Activated CD4-positive, alpha-beta T cell treated with anti-CD3 and anti-CD28 coated beads, Interleukin-2, amount 10 ng/mL, durations not matched to agents 7 days and 5 days (primary cell): ENCODE results near the gene AP1G1. TPM values are rescaled to one million over a fixed set of nuclear protein-coding genes. Genes with fewer than 3 reads are reported as not detected.

Source experiments
- CTCF ChIA-PET: fragments of 350-600 bp; sonication (Branson Sonifier 250); formaldehyde crosslinking; loops from one replicate; lab custom pipeline; 2021; ENCODE audit warnings: antibody characterized with exemption; lab: Charles Lee
- POLR2A ChIA-PET: fragments of 350-600 bp; sonication (Branson Sonifier 250); formaldehyde crosslinking; loops from one replicate; lab custom pipeline; 2021; ENCODE audit warnings: antibody characterized with exemption; lab: Charles Lee
- DNase-seq: peaks from one replicate; pipeline ENCODE4 v3.0.0-alpha.2; 2020
- H3K27ac Mint-ChIP-seq: one replicate; pipeline ENCODE4 v1.8.0; 2021; ENCODE audit warnings: mild to moderate bottlenecking, moderate library complexity, mixed read lengths
- H3K27me3 Mint-ChIP-seq: one replicate; pipeline ENCODE4 v1.8.0; 2021; ENCODE audit warnings: mixed read lengths
- H3K36me3 Mint-ChIP-seq: one replicate; pipeline ENCODE4 v1.8.0; 2021; ENCODE audit warnings: low read depth, mixed read lengths
- H3K4me1 Mint-ChIP-seq: one replicate; pipeline ENCODE4 v1.8.0; 2021; ENCODE audit warnings: mixed read lengths
- H3K4me3 Mint-ChIP-seq: one replicate; pipeline ENCODE4 v1.8.0; 2021; ENCODE audit warnings: mild to moderate bottlenecking, moderate library complexity, mixed read lengths
- H3K9me3 Mint-ChIP-seq: one replicate; pipeline ENCODE4 v1.8.0; 2021; ENCODE audit warnings: mixed read lengths
- total RNA-seq, 2 experiments: library from RNA; stranded (reverse); gene quantifications; one replicate each; pipeline ENCODE4 v1.2.3, GENCODE V29; 2021

The AP1G1 gene
- total RNA-seq, 2 experiments from 2014 or later: 76.4 to 83.4 TPM

DNA sequence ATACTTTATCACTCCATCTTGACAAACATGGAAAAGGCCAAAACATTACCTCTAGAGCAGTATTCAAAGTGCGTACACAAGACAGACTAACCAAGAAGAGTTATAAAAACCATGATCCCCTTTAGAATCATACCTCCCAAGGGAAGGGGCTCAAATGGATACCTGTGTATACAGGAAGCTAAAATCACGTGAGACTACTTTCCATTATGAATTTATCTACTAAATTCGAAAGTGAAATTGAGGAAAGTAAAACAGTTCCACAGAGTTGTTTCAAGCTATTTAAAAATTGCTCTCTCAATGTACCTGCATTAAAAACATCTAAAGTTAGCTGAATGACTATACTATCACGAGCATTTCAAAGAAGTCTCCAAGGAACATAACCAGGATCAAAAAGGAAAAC is 32.7 kb downstream of the AP1G1 start:
- peaks cover 29% of the 10 kb centered on the region for H3K4me1 Mint-ChIP-seq
- peaks cover 35% of the 10 kb centered on the region for H3K36me3 Mint-ChIP-seq
- H3K27ac Mint-ChIP-seq: peak overlapping the region; percentile 57
- H3K4me3 Mint-ChIP-seq: no peak overlapping the region
- no peaks in the 10 kb centered on the region for H3K9me3 Mint-ChIP-seq
- no peaks in the 10 kb centered on the region for H3K27me3 Mint-ChIP-seq
- DNase-seq: no peak
- ChIA-PET POLR2A (no interaction called here), CTCF (interaction anchor here (1.0 kb wide), 1 partner anchor 12 kb away, joined by 3 read pairs; no protein-coding TSS in a partner anchor)

DNA sequence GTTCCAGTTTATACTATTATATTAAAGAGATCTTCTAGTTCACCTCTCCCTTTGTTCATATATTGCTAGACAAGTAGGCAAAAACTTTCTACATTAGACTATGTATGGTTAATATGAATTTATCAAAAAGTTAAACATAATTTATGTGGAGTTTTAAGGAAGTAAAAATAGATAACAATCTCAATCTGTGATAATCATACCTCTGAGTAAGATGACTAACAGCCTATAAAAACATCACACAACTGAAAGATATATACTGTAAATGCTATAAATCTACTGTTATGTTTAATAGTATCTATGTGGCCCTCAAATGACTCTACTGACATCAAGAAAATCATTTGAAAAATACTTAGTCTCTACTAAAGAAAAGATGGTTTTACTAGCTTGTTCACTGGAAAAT is 37.1 kb downstream of the AP1G1 start:
- CTCF ChIA-PET: no interaction called here
- no peaks in the 10 kb centered on the region for H3K27me3 Mint-ChIP-seq
- no peak for DNase-seq
- H3K27ac Mint-ChIP-seq: no peak overlapping the region
- H3K4me1 Mint-ChIP-seq: peaks cover 25% of the 10 kb centered on the region
- peaks cover 48% of the 10 kb centered on the region for H3K36me3 Mint-ChIP-seq
- no peak overlapping the region for H3K4me3 Mint-ChIP-seq
- POLR2A ChIA-PET: no interaction called here
- no peaks in the 10 kb centered on the region for H3K9me3 Mint-ChIP-seq

DNA sequence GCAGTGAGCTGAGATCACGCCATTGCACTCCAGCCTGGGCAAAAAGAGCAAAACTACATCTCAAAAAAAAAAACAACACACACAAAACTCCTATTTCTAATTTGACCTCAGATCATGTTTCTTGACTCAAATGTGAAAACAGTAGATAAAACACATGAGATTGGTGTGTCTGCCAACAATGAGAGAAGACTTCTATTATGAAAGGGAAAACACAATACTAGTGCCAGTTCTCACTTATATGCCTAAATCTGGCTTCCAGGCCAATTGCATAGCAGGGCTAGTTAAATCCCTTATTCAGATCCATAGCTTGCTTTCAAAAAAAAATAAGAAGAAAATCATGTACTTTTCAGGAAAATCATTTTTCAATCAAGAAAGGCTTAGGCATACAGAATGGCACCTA is 39.4 kb downstream of the AP1G1 start:
- H3K27ac Mint-ChIP-seq: no peak overlapping the region
- H3K4me1 Mint-ChIP-seq: peaks cover 14% of the 10 kb centered on the region
- H3K9me3 Mint-ChIP-seq: no peaks in the 10 kb centered on the region
- peaks cover 45% of the 10 kb centered on the region for H3K36me3 Mint-ChIP-seq
- no peak overlapping the region for H3K4me3 Mint-ChIP-seq
- no peaks in the 10 kb centered on the region for H3K27me3 Mint-ChIP-seq
- ChIA-PET POLR2A (no interaction called here), CTCF (interaction anchor here (1.1 kb wide), 1 partner anchor 42 kb away, joined by 3 read pairs; no protein-coding TSS in a partner anchor)
- no peak for DNase-seq

DNA sequence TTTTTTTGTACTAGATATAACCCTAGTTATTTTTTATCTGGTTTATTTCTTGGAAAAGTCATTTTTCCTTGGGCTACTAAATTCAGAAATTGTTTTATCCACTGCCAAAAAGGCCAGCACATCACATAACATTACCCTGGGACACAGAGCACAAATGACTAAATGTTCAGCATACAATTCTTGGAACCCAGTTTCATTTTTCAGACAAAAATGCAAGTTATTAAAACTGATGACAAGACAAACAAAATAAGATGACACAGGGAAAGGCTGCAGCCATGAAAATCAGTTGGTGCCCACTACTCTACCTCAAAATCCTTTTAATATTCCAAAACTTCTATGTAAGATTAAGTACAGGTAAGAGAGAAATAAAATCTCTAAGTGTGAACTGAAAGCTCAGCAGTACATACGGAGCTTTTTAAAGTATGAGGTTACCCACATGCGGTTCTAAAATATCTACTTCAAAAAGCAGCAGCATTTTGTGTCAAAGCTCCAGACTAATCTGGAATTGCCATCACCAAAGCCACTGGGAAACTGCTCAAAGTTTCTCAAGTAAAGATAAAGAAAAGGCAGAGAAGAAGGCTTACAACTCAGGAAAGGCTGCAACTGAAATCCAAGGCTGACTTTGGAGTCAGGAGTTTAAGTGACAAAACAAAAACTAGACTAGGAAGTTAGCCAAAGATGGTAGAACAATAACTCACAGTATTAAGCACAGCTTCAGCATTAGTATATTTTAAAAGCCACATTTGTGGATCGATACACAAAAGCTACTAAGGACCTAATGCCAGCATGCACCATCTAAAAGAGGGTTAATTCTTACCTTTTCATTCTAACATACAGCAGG is 41.4 kb downstream of the AP1G1 start:
- Mint-ChIP-seq H3K9me3 (no peaks in the 10 kb centered on the region), H3K4me1 (peaks cover 14% of the 10 kb centered on the region), H3K27ac (no peak overlapping the region), H3K36me3 (peaks cover 49% of the 10 kb centered on the region), H3K27me3 (no peaks in the 10 kb centered on the region), H3K4me3 (no peak overlapping the region)
- POLR2A ChIA-PET: no interaction called here
- CTCF ChIA-PET: interaction anchor here (0.8 to 1.3 kb wide), 2 partner anchors 23 to 75 kb away, joined by 3 to 5 read pairs; no protein-coding TSS in a partner anchor
- no peak for DNase-seq

DNA sequence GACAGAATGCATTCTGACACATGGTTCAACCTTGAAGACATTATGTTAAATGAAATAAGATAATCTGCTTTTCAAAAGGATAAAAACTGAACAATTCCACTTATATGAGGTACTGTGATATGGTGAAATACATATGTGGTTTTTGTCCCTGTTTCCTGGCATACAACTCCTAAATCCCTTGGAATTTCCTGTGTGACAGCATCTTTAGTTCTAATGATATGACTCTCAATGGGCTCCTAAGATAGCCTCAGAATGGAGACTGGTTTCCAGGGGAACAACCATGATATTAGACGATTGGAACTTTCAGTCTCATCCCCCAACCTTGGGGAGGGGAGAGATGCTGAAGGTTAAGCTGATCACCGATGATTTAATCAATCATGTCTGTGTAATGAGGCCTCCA is 46.4 kb downstream of the AP1G1 start:
- POLR2A ChIA-PET: no interaction called here
- H3K36me3 Mint-ChIP-seq: peaks cover 33% of the 10 kb centered on the region
- no peak overlapping the region for H3K4me3 Mint-ChIP-seq
- H3K4me1 Mint-ChIP-seq: peaks cover 6% of the 10 kb centered on the region
- H3K27me3 Mint-ChIP-seq: no peaks in the 10 kb centered on the region
- DNase-seq: no peak
- H3K27ac Mint-ChIP-seq: no peak overlapping the region
- no peaks in the 10 kb centered on the region for H3K9me3 Mint-ChIP-seq
- CTCF ChIA-PET: no interaction called here

DNA sequence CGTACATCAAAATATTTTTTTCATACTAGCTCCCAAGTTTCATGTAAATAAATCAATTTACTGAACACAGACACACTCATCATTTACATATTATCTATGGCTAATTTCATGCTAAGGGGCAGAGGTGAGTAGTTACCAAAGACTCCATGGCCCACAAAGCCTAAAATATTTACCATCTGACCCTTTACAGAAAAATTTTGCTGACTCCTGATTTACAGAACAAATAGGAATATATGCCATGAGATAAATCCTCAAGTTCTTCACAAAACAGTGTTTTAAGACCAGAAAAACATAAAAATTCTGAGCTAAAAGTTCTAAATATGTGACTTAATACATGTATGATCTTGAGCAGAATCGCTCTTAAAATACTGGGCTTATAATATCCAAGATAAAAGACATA is 47.5 kb downstream of the AP1G1 start:
- H3K9me3 Mint-ChIP-seq: no peaks in the 10 kb centered on the region
- CTCF ChIA-PET: interaction anchor here (0.6 to 1.1 kb wide), 3 partner anchors 16 to 195 kb away, joined by 3 to 4 read pairs (median 4); no protein-coding TSS in a partner anchor
- H3K36me3 Mint-ChIP-seq: peaks cover 39% of the 10 kb centered on the region
- no peaks in the 10 kb centered on the region for H3K27me3 Mint-ChIP-seq
- H3K4me3 Mint-ChIP-seq: no peak overlapping the region
- POLR2A ChIA-PET: no interaction called here
- DNase-seq: no peak
- H3K4me1 Mint-ChIP-seq: no peaks in the 10 kb centered on the region
- no peak overlapping the region for H3K27ac Mint-ChIP-seq

DNA sequence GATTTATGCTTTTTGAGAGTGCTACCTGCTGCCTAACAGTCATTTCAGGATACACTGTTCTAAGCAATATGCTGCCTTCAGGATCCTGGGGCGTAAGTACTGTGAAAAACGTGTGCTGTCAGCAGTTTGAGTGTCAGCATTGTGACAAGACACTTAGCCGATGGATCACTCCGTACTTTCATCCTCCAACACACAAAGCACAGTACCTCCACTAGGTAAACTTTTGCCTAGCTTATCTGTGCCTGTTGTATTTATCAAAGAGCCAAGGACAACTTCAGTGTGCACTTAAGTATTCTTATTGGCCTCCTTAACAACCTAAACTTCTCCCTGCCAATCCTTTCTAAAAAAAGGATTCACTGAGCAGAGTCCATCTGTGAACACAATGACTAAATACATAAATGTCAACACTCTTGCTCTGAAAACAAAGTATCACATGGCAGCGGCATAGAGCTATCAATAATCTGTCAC is 50.3 kb downstream of the AP1G1 start:
- CTCF ChIA-PET: no interaction called here

DNA sequence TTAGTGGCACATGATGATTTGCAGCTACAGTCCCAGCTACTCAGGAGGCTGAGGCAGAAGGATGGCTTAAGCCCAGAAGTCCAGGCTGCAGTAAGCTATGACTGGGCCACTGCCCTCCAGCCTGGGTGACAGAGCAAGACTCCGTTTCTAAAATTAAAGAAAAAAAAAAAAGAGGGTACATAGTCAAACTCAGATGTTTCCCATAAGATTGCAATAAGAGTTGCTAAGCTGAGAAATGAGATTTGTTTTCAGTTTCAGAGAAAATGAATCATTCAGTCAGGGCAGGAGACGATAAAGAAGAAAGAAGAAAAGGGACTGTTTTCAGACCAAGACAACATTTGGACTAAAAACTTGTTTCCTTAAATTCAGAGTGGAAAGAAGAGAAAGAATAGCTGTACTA is 54.0 kb downstream of the AP1G1 start:
- peak overlapping the region; percentile 1 for H3K27ac Mint-ChIP-seq
- no peaks in the 10 kb centered on the region for H3K4me1 Mint-ChIP-seq
- DNase-seq: no peak
- peaks cover 47% of the 10 kb centered on the region for H3K36me3 Mint-ChIP-seq
- H3K27me3 Mint-ChIP-seq: no peaks in the 10 kb centered on the region
- ChIA-PET POLR2A (interaction anchor here (0.6 kb wide), 2 partner anchors 84 to 137 kb away, joined by 3 to 6 read pairs; no protein-coding TSS in a partner anchor), CTCF (interaction anchor here (0.6 to 1.0 kb wide), 2 partner anchors 11 to 224 kb away, joined by 3 to 6 read pairs; no protein-coding TSS in a partner anchor)
- no peak overlapping the region for H3K4me3 Mint-ChIP-seq
- H3K9me3 Mint-ChIP-seq: no peaks in the 10 kb centered on the region

More for the DNA sequence above, 50.3 kb downstream of the AP1G1 start:
- no peak for DNase-seq
- Mint-ChIP-seq H3K36me3 (peaks cover 45% of the 10 kb centered on the region), H3K27ac (no peak overlapping the region), H3K9me3 (no peaks in the 10 kb centered on the region), H3K27me3 (no peaks in the 10 kb centered on the region), H3K4me1 (no peaks in the 10 kb centered on the region), H3K4me3 (no peak overlapping the region)
- POLR2A ChIA-PET: no interaction called here

DNA sequence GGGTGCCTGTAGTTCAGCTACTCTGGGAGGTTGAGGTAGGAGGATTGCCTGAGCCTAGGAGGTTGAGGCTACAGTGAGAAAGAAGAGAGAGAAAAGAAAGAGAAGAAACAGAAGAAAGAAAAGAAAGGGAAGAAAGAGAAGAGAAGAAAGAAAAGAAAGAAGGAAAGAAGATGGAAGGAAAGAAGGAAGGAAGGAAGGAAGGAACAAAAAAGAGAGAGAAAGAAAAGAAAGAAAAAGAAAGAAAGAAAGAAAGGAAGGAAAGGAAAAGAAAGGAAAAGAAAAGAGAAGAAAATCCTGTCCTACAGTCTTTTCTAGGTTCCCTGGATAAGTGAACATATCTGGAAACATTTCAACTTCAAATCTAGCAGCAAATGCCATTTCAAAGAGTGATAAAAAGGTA is 54.5 kb downstream of the AP1G1 start:
- H3K4me3 Mint-ChIP-seq: no peak overlapping the region
- ChIA-PET POLR2A (no interaction called here), CTCF (interaction anchor here (0.9 to 1.0 kb wide), 2 partner anchors 10 to 75 kb away, joined by 3 to 4 read pairs; no protein-coding TSS in a partner anchor)
- peak overlapping the region; percentile 38 for H3K27ac Mint-ChIP-seq
- H3K4me1 Mint-ChIP-seq: no peaks in the 10 kb centered on the region
- DNase-seq: no peak
- H3K9me3 Mint-ChIP-seq: no peaks in the 10 kb centered on the region
- no peaks in the 10 kb centered on the region for H3K27me3 Mint-ChIP-seq
- H3K36me3 Mint-ChIP-seq: peaks cover 48% of the 10 kb centered on the region

DNA sequence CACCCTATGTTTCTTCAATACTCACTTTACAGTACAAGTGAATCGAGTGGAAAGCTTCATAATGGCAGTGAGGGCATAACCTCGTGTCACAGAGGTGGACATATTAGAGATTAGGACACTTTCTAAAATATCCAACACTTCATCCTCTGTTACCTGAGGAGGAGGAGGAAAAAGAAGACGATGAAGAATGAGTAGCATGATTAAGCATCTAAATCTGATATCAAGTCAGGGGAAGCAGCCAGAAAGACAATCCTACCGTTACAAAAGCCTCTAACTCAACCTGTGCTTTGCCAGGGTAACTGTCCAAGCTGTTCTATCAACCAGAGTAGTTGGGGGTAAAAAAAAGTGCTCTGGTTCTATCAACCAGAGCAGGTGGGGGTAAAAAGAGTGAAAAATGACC is 60.4 kb downstream of the AP1G1 start:
- Mint-ChIP-seq H3K4me3 (no peak overlapping the region), H3K4me1 (peaks cover 3% of the 10 kb centered on the region), H3K27me3 (no peaks in the 10 kb centered on the region), H3K27ac (peak overlapping the region; percentile 36), H3K36me3 (peaks cover 45% of the 10 kb centered on the region), H3K9me3 (no peaks in the 10 kb centered on the region)
- POLR2A ChIA-PET: no interaction called here
- CTCF ChIA-PET: no interaction called here
- DNase-seq: no peak

DNA sequence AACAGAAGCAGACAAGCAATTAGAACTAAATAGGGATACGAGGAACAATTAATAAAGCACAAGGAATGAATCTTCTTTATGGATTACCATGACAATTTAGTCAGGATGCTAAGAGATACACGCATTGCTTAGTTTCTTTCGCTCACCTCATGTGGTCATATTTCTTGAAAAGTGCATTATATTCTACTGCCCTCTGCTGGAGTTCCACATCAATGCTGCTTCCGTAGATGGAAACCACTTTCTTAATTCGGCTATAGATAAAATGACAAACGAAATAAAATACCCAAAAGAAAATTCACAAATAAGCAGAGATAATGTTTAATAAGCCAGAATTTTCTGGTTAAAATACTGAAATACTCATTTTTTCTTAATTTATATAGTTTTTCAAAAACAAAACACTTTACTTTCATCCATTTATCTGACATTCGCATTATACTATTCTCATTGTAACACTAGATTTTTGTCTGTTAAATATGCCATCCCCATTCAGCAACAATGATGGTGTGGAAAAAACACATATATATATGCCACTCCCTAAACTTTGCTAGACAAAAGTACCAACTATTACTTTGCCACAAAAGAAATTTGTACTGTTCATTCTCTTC is 62.1 kb downstream of the AP1G1 start:
- Mint-ChIP-seq H3K4me1 (peaks cover 3% of the 10 kb centered on the region), H3K27ac (no peak overlapping the region), H3K9me3 (no peaks in the 10 kb centered on the region), H3K36me3 (peaks cover 44% of the 10 kb centered on the region), H3K27me3 (no peaks in the 10 kb centered on the region), H3K4me3 (no peak overlapping the region)
- POLR2A ChIA-PET: no interaction called here
- peak; percentile 44 for DNase-seq
- CTCF ChIA-PET: no interaction called here

DNA sequence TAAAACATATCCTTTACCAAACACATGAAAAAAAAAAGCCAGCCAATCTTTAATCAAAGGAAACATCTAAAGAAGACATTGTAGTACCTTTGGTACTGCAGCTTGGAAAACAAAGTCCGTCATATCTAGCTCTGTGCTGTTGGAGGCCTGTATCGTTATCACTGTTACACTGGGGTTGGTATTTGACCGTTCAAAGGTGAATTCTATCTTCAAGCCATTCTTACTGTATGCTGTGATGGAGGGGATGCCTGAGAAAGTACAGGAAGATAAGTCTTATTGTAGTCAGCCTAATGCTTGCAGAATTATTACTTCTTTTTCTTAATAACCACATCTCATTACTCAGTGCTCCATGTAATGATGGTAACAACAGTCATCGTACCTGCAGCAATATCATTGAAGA is 69.8 kb downstream of the AP1G1 start:
- ChIA-PET POLR2A (no interaction called here), CTCF (interaction anchor here (0.6 kb wide), 1 partner anchor 174 kb away, joined by 4 read pairs; no protein-coding TSS in a partner anchor)
- no peak overlapping the region for H3K4me3 Mint-ChIP-seq
- H3K27ac Mint-ChIP-seq: no peak overlapping the region
- peaks cover 43% of the 10 kb centered on the region for H3K36me3 Mint-ChIP-seq
- no peak for DNase-seq
- H3K27me3 Mint-ChIP-seq: no peaks in the 10 kb centered on the region
- no peaks in the 10 kb centered on the region for H3K4me1 Mint-ChIP-seq
- no peaks in the 10 kb centered on the region for H3K9me3 Mint-ChIP-seq

DNA sequence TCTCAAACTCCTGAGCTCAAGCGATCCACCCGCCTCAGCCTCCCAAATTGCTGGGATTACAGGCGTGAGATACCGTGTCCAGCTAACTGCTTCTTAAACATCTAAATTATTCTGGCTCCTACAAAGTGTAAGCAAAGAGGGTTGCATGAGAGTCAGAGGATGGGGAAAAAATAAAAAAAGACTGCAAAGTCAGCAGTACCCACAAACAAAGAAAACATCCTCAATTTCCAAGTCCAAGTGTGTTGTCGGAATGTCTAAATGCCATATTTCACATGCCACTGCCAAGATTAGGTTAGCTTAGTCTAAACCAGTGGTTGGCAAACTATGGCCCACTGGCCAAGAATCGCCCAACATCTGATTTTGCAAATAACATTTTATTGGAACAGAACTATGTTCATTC is 71.1 kb downstream of the AP1G1 start:
- CTCF ChIA-PET: no interaction called here
- no peaks in the 10 kb centered on the region for H3K27me3 Mint-ChIP-seq
- POLR2A ChIA-PET: interaction anchor here (0.6 kb wide), 1 partner anchor 236 kb away, joined by 6 read pairs; no protein-coding TSS in a partner anchor
- DNase-seq: no peak
- no peak overlapping the region for H3K4me3 Mint-ChIP-seq
- peaks cover 49% of the 10 kb centered on the region for H3K36me3 Mint-ChIP-seq
- H3K9me3 Mint-ChIP-seq: no peaks in the 10 kb centered on the region
- no peaks in the 10 kb centered on the region for H3K4me1 Mint-ChIP-seq
- H3K27ac Mint-ChIP-seq: no peak overlapping the region
